HG02642 (cell line): ENCODE data around the gene MRC2.
"Not testable (repeated sequence)": the region's sequence is repeated elsewhere in the genome, so short reads cannot be mapped to it uniquely, and the experiment has no call there.

Experiments used
- ATAC-seq: cut with Tn5 transposase; IDR thresholded peaks from one replicate; pipeline ENCODE4 v1.9.1; 2021; ENCODE audit warnings: mild to moderate bottlenecking; ENCODE audit not compliant: unreplicated experiment, poor library complexity

Gene MRC2

DNA sequence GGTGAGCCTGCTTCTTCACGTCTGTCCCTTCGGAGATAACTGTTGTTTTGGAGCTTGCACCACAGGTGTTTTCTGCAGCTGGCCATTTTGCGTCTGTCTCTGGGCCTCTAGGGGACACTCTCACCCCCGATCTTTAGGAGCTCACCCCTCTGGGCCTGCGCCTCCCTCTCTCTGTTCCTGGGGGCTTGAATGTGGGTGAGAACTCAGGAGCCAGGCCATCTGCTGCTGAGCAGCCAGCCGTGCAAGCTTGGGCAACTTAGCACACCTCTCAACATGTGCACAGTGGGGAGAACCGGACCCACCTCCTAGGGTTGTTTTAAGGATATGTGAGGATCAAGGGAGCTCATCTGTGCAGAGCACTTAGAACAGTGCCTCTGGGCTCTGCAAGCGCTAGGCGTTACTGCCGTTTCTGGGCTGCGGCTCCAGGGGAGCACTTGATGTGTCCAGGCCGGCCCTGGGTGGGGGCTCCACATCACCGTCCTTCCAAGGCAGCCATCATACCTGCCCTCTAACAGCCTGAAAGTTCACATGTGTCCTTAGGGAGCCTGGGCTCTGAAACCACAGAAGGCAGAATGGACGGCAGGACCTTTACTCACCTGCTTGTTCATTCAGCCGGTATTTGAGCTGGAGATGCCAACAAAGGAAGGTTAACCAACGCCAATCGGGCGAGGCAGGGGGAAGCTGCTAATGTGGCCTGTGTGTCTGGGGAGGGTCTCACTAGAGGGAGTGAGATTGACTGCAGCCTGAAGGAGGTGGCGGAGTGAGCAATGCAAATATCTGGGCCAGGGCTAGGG lies 66.3 kb downstream of the MRC2 start:
- no peak for ATAC-seq

GRCh38 chr17:62695093-62695738 lies 67.7 kb downstream of the MRC2 start:
- not testable (repeated sequence) for ATAC-seq

- ATAC-seq = no peak
These were observed 68.8 kb downstream of the MRC2 start for GRCh38 chr17:62696256-62696655.

GRCh38 chr17:62696726-62697490 lies 69.4 kb downstream of the MRC2 start:
- no peak for ATAC-seq

- ATAC-seq = not testable (repeated sequence)
These were observed 71.0 kb downstream of the MRC2 start for GRCh38 chr17:62698459-62698858.

DNA sequence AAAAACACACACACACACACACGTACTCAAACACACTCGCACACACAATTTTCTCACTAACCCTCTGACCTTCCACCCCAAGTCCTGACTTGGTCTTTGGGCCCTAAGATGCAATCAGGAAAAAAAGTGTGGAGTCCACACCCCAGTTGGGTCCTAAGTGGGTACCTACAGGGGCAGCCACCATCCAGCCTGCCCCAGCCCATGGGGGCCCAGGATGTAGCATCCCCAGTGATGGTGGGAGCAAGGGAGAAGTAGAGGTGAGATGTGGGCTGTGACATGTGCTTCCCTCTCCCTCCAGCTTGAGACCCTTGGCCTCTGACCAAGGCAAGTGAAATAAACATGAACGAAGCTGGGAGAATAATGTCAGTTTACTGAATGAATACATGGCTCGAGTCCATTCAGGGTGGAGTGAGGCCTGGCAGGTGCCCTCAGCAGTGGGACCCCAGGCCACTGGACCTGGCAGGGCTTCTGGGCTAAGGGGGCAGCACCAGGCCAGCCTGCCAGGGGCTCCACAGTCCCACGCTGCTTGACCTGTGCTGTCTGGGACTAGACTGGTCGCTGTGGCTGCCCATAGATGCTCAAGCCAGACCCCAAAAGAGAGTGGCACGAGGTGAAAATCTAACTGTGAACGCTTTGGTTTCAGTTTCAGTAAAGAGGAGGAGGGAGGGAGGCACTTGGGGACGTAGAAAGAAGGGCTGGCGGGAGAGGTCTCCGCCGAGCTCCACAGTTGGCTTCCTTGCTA lies 73.7 kb downstream of the MRC2 start:
- no peak for ATAC-seq

- ATAC-seq = no peak
These were observed 74.2 kb downstream of the MRC2 start for GRCh38 chr17:62701706-62702085.

DNA sequence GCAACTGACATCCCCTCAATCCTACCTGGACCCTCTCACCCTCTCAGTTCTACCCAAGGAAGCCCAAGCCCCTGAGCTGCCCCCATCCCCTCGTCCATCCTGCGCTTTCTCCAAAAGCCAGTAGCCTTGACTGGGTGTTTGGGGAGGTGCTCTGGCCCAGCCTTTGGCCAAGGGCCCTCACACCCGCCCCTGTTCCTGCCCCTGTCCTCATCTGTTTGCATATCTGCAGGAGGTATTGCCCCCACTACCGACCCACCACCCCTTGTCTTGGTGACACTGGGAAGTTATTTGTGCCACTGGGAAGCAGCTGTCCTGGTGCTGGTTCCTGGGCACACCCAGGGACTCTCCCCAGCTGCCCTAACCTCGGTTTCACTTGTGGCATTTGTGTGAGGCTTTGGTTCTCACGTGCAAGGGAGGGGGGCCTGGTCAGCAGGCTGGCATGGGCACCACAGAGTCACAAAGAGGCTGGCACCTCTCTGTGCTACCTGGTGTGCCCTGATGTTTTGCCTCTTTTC lies 75.3 kb downstream of the MRC2 start:
- no peak for ATAC-seq

- no peak for ATAC-seq
These were observed 75.8 kb downstream of the MRC2 start for GRCh38 chr17:62703261-62703775.

GRCh38 chr17:62703776-62704380 lies 76.4 kb downstream of the MRC2 start:
- peak; percentile 87 for ATAC-seq

GRCh38 chr17:62704381-62704971 lies 77.0 kb downstream of the MRC2 start:
- peak; percentile 6 for ATAC-seq

- ATAC-seq = no peak
These were observed 77.8 kb downstream of the MRC2 start for GRCh38 chr17:62705156-62705777.

GRCh38 chr17:62705778-62706597 lies 78.5 kb downstream of the MRC2 start:
- ATAC-seq = no peak

GRCh38 chr17:62706598-62707424 lies 79.3 kb downstream of the MRC2 start:
- ATAC-seq = no peak

DNA sequence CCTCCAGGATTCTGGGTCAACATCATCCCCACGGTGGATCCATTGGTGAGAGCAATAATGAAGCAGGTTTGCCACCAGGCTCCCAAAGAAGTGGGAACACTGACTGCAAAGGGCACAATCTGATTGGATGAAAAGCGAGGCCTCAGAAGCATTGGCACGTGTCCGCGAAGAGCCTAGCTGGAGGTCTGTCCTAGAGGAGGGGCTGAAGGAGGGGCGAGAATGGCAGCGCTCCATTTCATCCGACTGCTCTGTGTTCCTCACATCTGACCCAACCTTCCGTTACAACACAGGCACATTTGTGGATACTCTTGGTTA lies 79.9 kb downstream of the MRC2 start:
- no peak for ATAC-seq

DNA sequence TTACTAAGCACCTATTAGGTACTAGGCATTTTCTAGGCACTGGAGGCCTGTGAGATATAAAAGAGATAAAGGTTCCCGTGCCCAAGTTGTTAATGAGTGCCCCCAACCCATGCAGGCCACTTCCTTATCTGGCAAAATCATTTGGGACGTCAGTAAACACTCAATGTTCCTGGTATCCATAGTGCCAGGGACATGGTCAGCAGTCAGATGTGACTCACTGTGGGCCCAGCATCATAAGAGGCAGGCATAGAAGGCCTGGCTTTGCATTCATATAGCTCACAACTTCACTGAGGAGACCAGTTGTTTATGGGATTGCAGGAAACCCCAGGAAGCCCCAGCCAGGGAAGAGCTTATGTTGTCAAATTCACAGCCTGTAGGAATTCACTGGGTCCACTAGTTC lies 81.1 kb downstream of the MRC2 start:
- no peak for ATAC-seq

DNA sequence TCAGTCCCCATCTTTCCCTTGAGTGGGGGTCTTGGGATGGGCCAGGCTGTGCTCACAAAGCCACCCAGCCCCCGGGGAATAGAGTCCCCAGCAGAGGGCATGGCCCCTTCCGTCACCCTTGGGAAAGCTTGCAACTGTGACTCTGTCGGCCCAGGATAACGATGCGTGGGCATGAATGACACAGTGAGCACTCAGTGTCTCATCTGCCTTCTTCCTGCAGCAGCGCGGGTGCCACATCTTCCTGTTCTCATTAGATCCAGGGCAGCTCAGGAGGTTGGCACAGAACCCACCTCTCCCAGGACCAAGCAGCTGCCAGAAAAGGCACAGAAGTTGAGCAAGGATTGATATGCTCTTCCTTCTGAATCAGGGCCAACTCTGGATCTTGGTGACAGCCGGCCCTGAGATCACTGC lies 84.7 kb downstream of the MRC2 start:
- no peak for ATAC-seq
